ENCODE results near the gene EVC2.
A peak's percentile ranks its signal among the peaks of the same experiment; 100 is the strongest.

Gene EVC2

GRCh38 chr4:5711479-5712184 lies 3.3 kb upstream of the EVC2 start:
- DNase-seq: no peak

- DNase-seq: peak; percentile 49
Measured at GRCh38 chr4:5710961-5711478, 2.7 kb upstream of the EVC2 start, which contains the start of gene EVC. Gene EVC, plus strand, starts transcription at chr4:5711201. Its CDS starts 180 bp downstream, at chr4:5711381.

- no peak for DNase-seq
Measured at GRCh38 chr4:5710065-5710960, 2.0 kb upstream of the EVC2 start.

- DNase-seq: no peak
Measured at GRCh38 chr4:5709207-5709575, 832 bp upstream of the EVC2 start.

- no peak for DNase-seq
Measured at GRCh38 chr4:5707778-5708448, 446 bp downstream of the EVC2 start.

GRCh38 chr4:5707366-5707765 lies 993 bp downstream of the EVC2 start:
- no peak for DNase-seq

GRCh38 chr4:5706486-5707290 lies 1.7 kb downstream of the EVC2 start:
- DNase-seq: no peak

GRCh38 chr4:5705647-5706320 lies 2.6 kb downstream of the EVC2 start:
- no peak for DNase-seq

- no peak for DNase-seq
Measured at GRCh38 chr4:5704276-5704675, 4.1 kb downstream of the EVC2 start.

- no peak for DNase-seq
Measured at GRCh38 chr4:5703831-5704230, 4.5 kb downstream of the EVC2 start.

- no peak for DNase-seq
Measured at GRCh38 chr4:5701971-5702370, 6.4 kb downstream of the EVC2 start.

- no peak for DNase-seq
Measured at GRCh38 chr4:5700459-5700858, 7.9 kb downstream of the EVC2 start.

GRCh38 chr4:5696341-5696740 lies 12.0 kb downstream of the EVC2 start:
- no peak for DNase-seq

GRCh38 chr4:5693871-5694270 lies 14.5 kb downstream of the EVC2 start:
- no peak for DNase-seq

GRCh38 chr4:5691491-5692132 lies 16.7 kb downstream of the EVC2 start:
- no peak for DNase-seq

- DNase-seq: no peak
Measured at GRCh38 chr4:5689065-5689464, 19.3 kb downstream of the EVC2 start.

- no peak for DNase-seq
Measured at GRCh38 chr4:5686338-5686737, 22.0 kb downstream of the EVC2 start.

- no peak for DNase-seq
Measured at GRCh38 chr4:5685296-5685695, 23.1 kb downstream of the EVC2 start.

GRCh38 chr4:5683566-5683965 lies 24.8 kb downstream of the EVC2 start:
- DNase-seq: no peak

GRCh38 chr4:5678977-5679376 lies 29.4 kb downstream of the EVC2 start:
- no peak for DNase-seq

- DNase-seq: no peak
Measured at GRCh38 chr4:5676763-5677162, 31.6 kb downstream of the EVC2 start.
